Cerebellar nuclear complex (tissue), 1 donor: ENCODE data around the gene MAP4K4.

ENCODE experiments used
- DNase-seq, 2 experiments: peaks; one replicate each; lab custom pipeline; 2025; lab: John Stamatoyannopoulos, UW

Gene MAP4K4

GRCh38 chr2:101793277-101793969, 95.9 kb downstream of the MAP4K4 start:
- DNase-seq, result peak; percentile 18 to 49

GRCh38 chr2:101794141-101794540, 96.6 kb downstream of the MAP4K4 start:
- no peak for DNase-seq

GRCh38 chr2:101795033-101795432, 97.5 kb downstream of the MAP4K4 start:
- DNase-seq, result no peak

GRCh38 chr2:101796825-101797600, 99.5 kb downstream of the MAP4K4 start:
- DNase-seq, result no peak

- no peak for DNase-seq
Measured at GRCh38 chr2:101801496-101801895, 104.0 kb downstream of the MAP4K4 start.

- no peak for DNase-seq
Measured at GRCh38 chr2:101802329-101802728, 104.8 kb downstream of the MAP4K4 start.

GRCh38 chr2:101803128-101803527, 105.6 kb downstream of the MAP4K4 start:
- no peak for DNase-seq

GRCh38 chr2:101803945-101804696, 106.6 kb downstream of the MAP4K4 start:
- no peak for DNase-seq

- no peak for DNase-seq
Measured at GRCh38 chr2:101805152-101806088, 107.9 kb downstream of the MAP4K4 start.

- no peak for DNase-seq
Measured at GRCh38 chr2:101806123-101806522, 108.6 kb downstream of the MAP4K4 start.

- no peak for DNase-seq
Measured at GRCh38 chr2:101806701-101807100, 109.2 kb downstream of the MAP4K4 start.

GRCh38 chr2:101807242-101807641, 109.7 kb downstream of the MAP4K4 start:
- no peak for DNase-seq

- no peak for DNase-seq
Measured at GRCh38 chr2:101808006-101808562, 110.6 kb downstream of the MAP4K4 start.

GRCh38 chr2:101809698-101810097, 112.2 kb downstream of the MAP4K4 start:
- DNase-seq, result no peak

GRCh38 chr2:101811226-101812015, 113.9 kb downstream of the MAP4K4 start:
- DNase-seq, result peak; percentile 74 to 88

- no peak for DNase-seq
Measured at GRCh38 chr2:101812226-101812625, 114.7 kb downstream of the MAP4K4 start.

GRCh38 chr2:101814752-101815151, 117.2 kb downstream of the MAP4K4 start:
- DNase-seq, result no peak

- DNase-seq, result no peak
Measured at GRCh38 chr2:101815154-101815553, 117.6 kb downstream of the MAP4K4 start.

GRCh38 chr2:101815739-101816391, 118.4 kb downstream of the MAP4K4 start:
- DNase-seq, result no peak

- DNase-seq, result no peak
Measured at GRCh38 chr2:101816598-101816997, 119.1 kb downstream of the MAP4K4 start.
